A549 (cell line): ENCODE results near the gene TACC2.

Experiments
- ELK1 ChIP-seq: fragments of 150-350 bp; IDR thresholded peaks from 2 replicates; pipeline ENCODE4 v1.6.1; 2014; ENCODE audit warnings: low read depth, mild to moderate bottlenecking, low read length
- POLR2A ChIP-seq: IDR thresholded peaks from 2 replicates; pipeline ENCODE4 v1.6.1; 2012; ENCODE audit warnings: mild to moderate bottlenecking, low read length

GRCh38 chr10:122297583-122297982 lies 308.6 kb downstream of the TACC2 start:
- TF ChIP-seq ELK1, result no peak
- no peak for TF ChIP-seq POLR2A
